Activated naive CD8-positive, alpha-beta T cell treated with anti-CD3 and anti-CD28 coated beads for 36 hours (primary cell): ENCODE results near the gene CCS. TPM values are rescaled to one million over a fixed set of nuclear protein-coding genes. Genes with fewer than 3 reads are reported as not detected.

Source experiments
- DNase-seq: peaks from one replicate; pipeline ENCODE4 v3.0.0; 2021
- H3K27ac Mint-ChIP-seq: one replicate; pipeline ENCODE4 v1.8.0; 2022; ENCODE audit warnings: mild to moderate bottlenecking, moderate library complexity, mixed read lengths
- H3K27me3 Mint-ChIP-seq: one replicate; pipeline ENCODE4 v1.8.0; 2022; ENCODE audit warnings: mild to moderate bottlenecking, mixed read lengths
- H3K36me3 Mint-ChIP-seq: one replicate; pipeline ENCODE4 v1.8.0; 2021; ENCODE audit warnings: mild to moderate bottlenecking, mixed read lengths
- H3K4me1 Mint-ChIP-seq: one replicate; pipeline ENCODE4 v1.8.0; 2021; ENCODE audit warnings: mixed read lengths
- H3K4me3 Mint-ChIP-seq: one replicate; pipeline ENCODE4 v1.8.0; 2022; ENCODE audit warnings: mild to moderate bottlenecking, moderate library complexity, mixed read lengths
- H3K9me3 Mint-ChIP-seq: one replicate; pipeline ENCODE4 v1.8.0; 2022; ENCODE audit warnings: mixed read lengths
- total RNA-seq, 2 experiments: library from RNA; stranded (reverse); gene quantifications; one replicate each; pipeline ENCODE4 v1.2.3, GENCODE V29; 2021

Gene CCS
- total RNA-seq, 2 experiments from 2014 or later: 19.7 to 20.9 TPM

- no peaks in the 10 kb centered on the region for H3K9me3 Mint-ChIP-seq
- DNase-seq: no peak
- H3K4me3 Mint-ChIP-seq: no peak overlapping the region
- peaks cover 26% of the 10 kb centered on the region for H3K27me3 Mint-ChIP-seq
- no peaks in the 10 kb centered on the region for H3K36me3 Mint-ChIP-seq
- no peak overlapping the region for H3K27ac Mint-ChIP-seq
- no peaks in the 10 kb centered on the region for H3K4me1 Mint-ChIP-seq
Measured at GRCh38 chr11:66556086-66556485, 36.9 kb upstream of the CCS start.

- Mint-ChIP-seq H3K4me1 (no peaks in the 10 kb centered on the region), H3K27me3 (peaks cover 26% of the 10 kb centered on the region), H3K36me3 (no peaks in the 10 kb centered on the region), H3K27ac (no peak overlapping the region), H3K9me3 (no peaks in the 10 kb centered on the region), H3K4me3 (no peak overlapping the region)
- no peak for DNase-seq
Measured at GRCh38 chr11:66557733-66558326, 35.2 kb upstream of the CCS start.

- Mint-ChIP-seq H3K9me3 (no peaks in the 10 kb centered on the region), H3K27ac (no peak overlapping the region), H3K36me3 (no peaks in the 10 kb centered on the region), H3K4me3 (no peak overlapping the region), H3K4me1 (no peaks in the 10 kb centered on the region), H3K27me3 (peaks cover 26% of the 10 kb centered on the region)
- peak; percentile 41 for DNase-seq
Measured at GRCh38 chr11:66559142-66559865, 33.7 kb upstream of the CCS start.

- H3K4me3 Mint-ChIP-seq: no peak overlapping the region
- DNase-seq: no peak
- H3K4me1 Mint-ChIP-seq: no peaks in the 10 kb centered on the region
- no peaks in the 10 kb centered on the region for H3K36me3 Mint-ChIP-seq
- H3K27me3 Mint-ChIP-seq: peaks cover 26% of the 10 kb centered on the region
- no peak overlapping the region for H3K27ac Mint-ChIP-seq
- H3K9me3 Mint-ChIP-seq: no peaks in the 10 kb centered on the region
Measured at GRCh38 chr11:66559866-66560676, 32.9 kb upstream of the CCS start.

GRCh38 chr11:66561178-66561974, 31.6 kb upstream of the CCS start:
- no peaks in the 10 kb centered on the region for H3K9me3 Mint-ChIP-seq
- H3K36me3 Mint-ChIP-seq: no peaks in the 10 kb centered on the region
- no peak overlapping the region for H3K27ac Mint-ChIP-seq
- DNase-seq: no peak
- peaks cover 19% of the 10 kb centered on the region for H3K27me3 Mint-ChIP-seq
- no peak overlapping the region for H3K4me3 Mint-ChIP-seq
- H3K4me1 Mint-ChIP-seq: no peaks in the 10 kb centered on the region

GRCh38 chr11:66561975-66562248, 31.1 kb upstream of the CCS start:
- H3K9me3 Mint-ChIP-seq: no peaks in the 10 kb centered on the region
- peaks cover 18% of the 10 kb centered on the region for H3K27me3 Mint-ChIP-seq
- no peaks in the 10 kb centered on the region for H3K4me1 Mint-ChIP-seq
- H3K4me3 Mint-ChIP-seq: no peak overlapping the region
- H3K27ac Mint-ChIP-seq: no peak overlapping the region
- H3K36me3 Mint-ChIP-seq: no peaks in the 10 kb centered on the region
- DNase-seq: no peak

- DNase-seq: no peak
- no peaks in the 10 kb centered on the region for H3K36me3 Mint-ChIP-seq
- peaks cover 2% of the 10 kb centered on the region for H3K4me1 Mint-ChIP-seq
- peaks cover 15% of the 10 kb centered on the region for H3K27me3 Mint-ChIP-seq
- no peak overlapping the region for H3K27ac Mint-ChIP-seq
- no peak overlapping the region for H3K4me3 Mint-ChIP-seq
- no peaks in the 10 kb centered on the region for H3K9me3 Mint-ChIP-seq
Measured at GRCh38 chr11:66562275-66562674, 30.7 kb upstream of the CCS start.

GRCh38 chr11:66562907-66563583, 29.9 kb upstream of the CCS start:
- no peaks in the 10 kb centered on the region for H3K36me3 Mint-ChIP-seq

GRCh38 chr11:66563832-66564231, 29.2 kb upstream of the CCS start:
- no peak for DNase-seq
- Mint-ChIP-seq H3K9me3 (no peaks in the 10 kb centered on the region), H3K27ac (no peak overlapping the region), H3K4me1 (peaks cover 9% of the 10 kb centered on the region), H3K4me3 (no peak overlapping the region), H3K36me3 (no peaks in the 10 kb centered on the region), H3K27me3 (peaks cover 3% of the 10 kb centered on the region)

More at GRCh38 chr11:66562907-66563583, 29.9 kb upstream of the CCS start:
- Mint-ChIP-seq H3K27ac (no peak overlapping the region), H3K9me3 (no peaks in the 10 kb centered on the region), H3K27me3 (peaks cover 11% of the 10 kb centered on the region), H3K4me1 (peaks cover 5% of the 10 kb centered on the region), H3K4me3 (no peak overlapping the region)
- DNase-seq: no peak

- Mint-ChIP-seq H3K9me3 (no peaks in the 10 kb centered on the region), H3K4me1 (peaks cover 9% of the 10 kb centered on the region), H3K27me3 (no peaks in the 10 kb centered on the region), H3K27ac (no peak overlapping the region), H3K4me3 (no peak overlapping the region), H3K36me3 (no peaks in the 10 kb centered on the region)
- DNase-seq: no peak
Measured at GRCh38 chr11:66564538-66564937, 28.4 kb upstream of the CCS start.

- Mint-ChIP-seq H3K4me3 (no peak overlapping the region), H3K4me1 (peaks cover 9% of the 10 kb centered on the region), H3K36me3 (no peaks in the 10 kb centered on the region), H3K27ac (no peak overlapping the region), H3K27me3 (no peaks in the 10 kb centered on the region), H3K9me3 (no peaks in the 10 kb centered on the region)
- no peak for DNase-seq
Measured at GRCh38 chr11:66564984-66565383, 28.0 kb upstream of the CCS start.

- Mint-ChIP-seq H3K4me1 (peaks cover 9% of the 10 kb centered on the region), H3K27me3 (no peaks in the 10 kb centered on the region), H3K27ac (no peak overlapping the region), H3K36me3 (no peaks in the 10 kb centered on the region), H3K4me3 (no peak overlapping the region), H3K9me3 (no peaks in the 10 kb centered on the region)
- DNase-seq: no peak
Measured at GRCh38 chr11:66566221-66566620, 26.8 kb upstream of the CCS start.

GRCh38 chr11:66567787-66568123, 25.2 kb upstream of the CCS start:
- no peak for DNase-seq
- Mint-ChIP-seq H3K27ac (no peak overlapping the region), H3K9me3 (no peaks in the 10 kb centered on the region), H3K36me3 (no peaks in the 10 kb centered on the region), H3K4me3 (peak overlapping the region; percentile 69), H3K27me3 (no peaks in the 10 kb centered on the region), H3K4me1 (peaks cover 9% of the 10 kb centered on the region)

- no peaks in the 10 kb centered on the region for H3K36me3 Mint-ChIP-seq
- no peaks in the 10 kb centered on the region for H3K9me3 Mint-ChIP-seq
- no peaks in the 10 kb centered on the region for H3K27me3 Mint-ChIP-seq
- H3K4me3 Mint-ChIP-seq: peak within 1 kb of the TSS; percentile 78
- H3K27ac Mint-ChIP-seq: no peak within 1 kb of the TSS
- DNase-seq: peak; percentile 74
- peaks cover 9% of the 10 kb centered on the region for H3K4me1 Mint-ChIP-seq
Measured at GRCh38 chr11:66568124-66568916, 24.7 kb upstream of the CCS start, which contains the start of gene CTSF. TSS of gene CTSF (minus strand) at chr11:66568606. CDS start at chr11:66568486, 120 bp downstream.
